ENCODE results near the gene CDR2L. TPM values are rescaled to one million over a fixed set of nuclear protein-coding genes. Genes with fewer than 3 reads are reported as not detected.

CDR2L gene
- total RNA-seq, 1 donor from 2014 or later: 34.9 TPM

DNA sequence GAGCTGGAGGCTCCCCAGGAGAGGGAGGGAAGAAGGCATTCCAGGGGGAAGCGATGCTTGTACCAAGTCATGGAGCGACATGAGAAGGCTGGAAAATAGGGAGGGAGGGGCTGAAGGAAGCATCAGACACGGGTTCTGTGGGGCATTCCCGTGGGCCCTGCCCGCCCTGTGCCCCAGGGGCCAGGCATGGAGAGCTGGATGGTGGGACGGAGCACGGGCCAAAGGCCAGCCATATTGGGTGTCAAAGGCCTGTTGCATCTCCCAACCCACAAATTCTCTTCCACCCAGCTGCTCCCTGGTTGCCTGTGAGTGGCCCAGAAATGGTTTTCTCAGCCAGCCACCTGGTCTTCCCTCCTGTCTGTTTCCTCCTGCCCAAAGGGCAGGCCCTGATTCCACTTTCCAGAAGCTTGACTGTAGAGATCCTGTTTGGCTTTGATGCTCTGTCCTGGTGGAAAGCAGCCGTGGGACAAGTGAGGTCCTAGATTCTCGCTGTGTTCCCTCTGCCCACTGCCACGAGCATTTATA, 3.2 kb downstream of the CDR2L start:
- DNase-seq (ENCODE audit: extremely low spot score, unreplicated experiment): no peak
- TF ChIP-seq CTCF (conservative IDR thresholded peaks at IDR 0.05): no peak
- Mint-ChIP-seq H3K4me1 (ENCODE audit: unreplicated experiment) (peaks cover 21% of the 10 kb centered on the region), H3K27me3 (no peaks in the 10 kb centered on the region), H3K4me3 (peak overlapping the region; percentile 77), H3K9me3 (no peaks in the 10 kb centered on the region), H3K36me3 (peaks cover 15% of the 10 kb centered on the region), H3K27ac (peak overlapping the region; percentile 97)

DNA sequence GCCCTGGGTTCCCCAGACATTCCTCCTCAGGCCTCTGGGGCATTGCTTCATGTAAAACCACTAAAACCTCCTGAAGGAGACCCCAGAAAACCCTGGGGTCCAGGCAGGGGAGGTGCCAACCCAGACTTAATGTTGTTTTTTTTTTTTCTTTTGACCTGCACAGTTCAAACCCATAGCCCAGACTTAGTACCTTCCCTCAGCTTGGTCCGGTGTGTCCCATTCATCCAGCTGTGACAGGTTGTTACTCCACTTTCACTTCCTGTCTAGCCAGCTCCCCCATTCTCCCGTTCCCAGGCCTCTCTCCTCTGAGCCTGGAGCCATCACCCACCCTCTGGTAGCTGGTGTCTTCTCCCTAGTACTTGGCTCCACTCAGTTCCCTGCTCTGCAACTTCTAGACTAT, 4.8 kb downstream of the CDR2L start:
- peaks cover 16% of the 10 kb centered on the region for H3K36me3 Mint-ChIP-seq
- H3K4me3 Mint-ChIP-seq: peak overlapping the region; percentile 77
- peak overlapping the region; percentile 97 for H3K27ac Mint-ChIP-seq
- H3K9me3 Mint-ChIP-seq: no peaks in the 10 kb centered on the region
- H3K4me1 Mint-ChIP-seq (ENCODE audit: unreplicated experiment): peaks cover 19% of the 10 kb centered on the region
- TF ChIP-seq CTCF (conservative IDR thresholded peaks at IDR 0.05): no peak
- no peaks in the 10 kb centered on the region for H3K27me3 Mint-ChIP-seq
- DNase-seq (ENCODE audit: extremely low spot score, unreplicated experiment): no peak

- Mint-ChIP-seq H3K4me3 (peak overlapping the region; percentile 39), H3K27me3 (no peaks in the 10 kb centered on the region), H3K36me3 (peaks cover 22% of the 10 kb centered on the region), H3K27ac (peak overlapping the region; percentile 97), H3K9me3 (no peaks in the 10 kb centered on the region), H3K4me1 (ENCODE audit: unreplicated experiment) (peaks cover 21% of the 10 kb centered on the region)
- TF ChIP-seq CTCF (conservative IDR thresholded peaks at IDR 0.05): no peak
- DNase-seq (ENCODE audit: extremely low spot score, unreplicated experiment): no peak
Measured at GRCh38 chr17:74994440-74994839, 7.0 kb downstream of the CDR2L start.

GRCh38 chr17:74995847-74996246, 8.4 kb downstream of the CDR2L start:
- Mint-ChIP-seq H3K4me1 (ENCODE audit: unreplicated experiment) (peaks cover 21% of the 10 kb centered on the region), H3K36me3 (peaks cover 22% of the 10 kb centered on the region), H3K27me3 (no peaks in the 10 kb centered on the region), H3K27ac (peak overlapping the region; percentile 35), H3K9me3 (no peaks in the 10 kb centered on the region), H3K4me3 (no peak overlapping the region)
- no peak for DNase-seq (ENCODE audit: extremely low spot score, unreplicated experiment)
- no peak for TF ChIP-seq CTCF (conservative IDR thresholded peaks at IDR 0.05)

DNA sequence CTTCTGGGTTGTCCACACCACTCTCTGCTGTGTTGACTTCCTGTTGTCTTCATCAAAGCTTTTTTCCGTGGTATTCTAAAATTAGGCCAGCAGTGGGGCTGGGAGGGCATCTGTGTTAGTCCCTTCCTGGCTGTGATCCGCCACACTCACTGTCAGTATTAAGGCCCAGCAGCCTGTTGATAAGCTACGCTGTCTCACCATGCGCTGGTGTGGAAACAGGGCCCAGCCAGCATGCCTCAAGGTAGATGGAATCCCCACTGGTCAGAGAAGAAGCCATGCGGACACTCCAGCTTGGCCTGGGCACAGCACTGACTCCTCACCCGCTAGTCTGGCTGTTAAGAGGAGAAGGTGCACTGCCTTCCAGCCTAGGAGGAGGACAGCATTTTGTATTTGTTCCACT, 11.4 kb downstream of the CDR2L start:
- Mint-ChIP-seq H3K4me1 (ENCODE audit: unreplicated experiment) (peaks cover 4% of the 10 kb centered on the region), H3K27ac (peak overlapping the region; percentile 72), H3K4me3 (no peak overlapping the region), H3K27me3 (no peaks in the 10 kb centered on the region), H3K36me3 (peaks cover 15% of the 10 kb centered on the region), H3K9me3 (no peaks in the 10 kb centered on the region)
- TF ChIP-seq CTCF (conservative IDR thresholded peaks at IDR 0.05): no peak
- DNase-seq (ENCODE audit: extremely low spot score, unreplicated experiment): no peak

- Mint-ChIP-seq H3K4me1 (ENCODE audit: unreplicated experiment) (peaks cover 4% of the 10 kb centered on the region), H3K27ac (no peak overlapping the region), H3K36me3 (peaks cover 12% of the 10 kb centered on the region), H3K27me3 (no peaks in the 10 kb centered on the region), H3K9me3 (no peaks in the 10 kb centered on the region), H3K4me3 (no peak overlapping the region)
- no peak for DNase-seq (ENCODE audit: extremely low spot score, unreplicated experiment)
- no peak for TF ChIP-seq CTCF (conservative IDR thresholded peaks at IDR 0.05)
Measured at GRCh38 chr17:74999523-74999922, 12.1 kb downstream of the CDR2L start.
